Stimulated activated CD8-positive, alpha-beta memory T cell treated with anti-CD3 and anti-CD28 coated beads, Interleukin-4, amount 100 ng/mL, for 1 hour (primary cell): ENCODE results near the gene ACD.

Experiments
- DNase-seq, 2 donors: peaks; one replicate each; pipeline ENCODE4 v3.0.0-alpha.2; 2020; ENCODE audit warnings: low read depth in 2 of 2, low spot score in 1 of 2

ACD gene

GRCh38 chr16:67676516-67676915, 16.5 kb upstream of the ACD start:
- DNase-seq = no peak

- DNase-seq = no peak
Measured at GRCh38 chr16:67675999-67676398, 15.9 kb upstream of the ACD start.

- no peak for DNase-seq
Measured at GRCh38 chr16:67675579-67675935, 15.5 kb upstream of the ACD start.

- DNase-seq = no peak
Measured at GRCh38 chr16:67674851-67675578, 15.0 kb upstream of the ACD start.

- DNase-seq = no peak
Measured at GRCh38 chr16:67673712-67674580, 13.9 kb upstream of the ACD start.

- peak in 1 of 2 donors; percentile 21 for DNase-seq
Measured at GRCh38 chr16:67672739-67673662, 12.9 kb upstream of the ACD start.

- DNase-seq = no peak
Measured at GRCh38 chr16:67672306-67672705, 12.2 kb upstream of the ACD start.

GRCh38 chr16:67669499-67670101, 9.5 kb upstream of the ACD start:
- DNase-seq = no peak

GRCh38 chr16:67668495-67669157, 8.6 kb upstream of the ACD start:
- no peak for DNase-seq

- peak; percentile 29 to 60 for DNase-seq
Measured at GRCh38 chr16:67667817-67668494, 7.9 kb upstream of the ACD start.

- DNase-seq = no peak
Measured at GRCh38 chr16:67667453-67667816, 7.4 kb upstream of the ACD start.

GRCh38 chr16:67666559-67667452, 6.7 kb upstream of the ACD start, which contains the start of the genes C16orf86 and ENKD1:
Gene C16orf86 (plus strand): TSS chr16:67666814. CDS start chr16:67666971, 157 bp downstream.
Gene ENKD1 (minus strand): TSS chr16:67666750. CDS start chr16:67666442, 308 bp downstream.
- peak; percentile 50 to 66 for DNase-seq

GRCh38 chr16:67666032-67666551, 6.0 kb upstream of the ACD start:
- no peak for DNase-seq

- no peak for DNase-seq
Measured at GRCh38 chr16:67665598-67665997, 5.5 kb upstream of the ACD start.

GRCh38 chr16:67664871-67665270, 4.8 kb upstream of the ACD start:
- no peak for DNase-seq

GRCh38 chr16:67664258-67664657, 4.2 kb upstream of the ACD start:
- DNase-seq = no peak

- no peak for DNase-seq
Measured at GRCh38 chr16:67663877-67664222, 3.8 kb upstream of the ACD start.

- no peak for DNase-seq
Measured at GRCh38 chr16:67663151-67663876, 3.3 kb upstream of the ACD start.
